ENCODE data around the gene EBPL.

DNA sequence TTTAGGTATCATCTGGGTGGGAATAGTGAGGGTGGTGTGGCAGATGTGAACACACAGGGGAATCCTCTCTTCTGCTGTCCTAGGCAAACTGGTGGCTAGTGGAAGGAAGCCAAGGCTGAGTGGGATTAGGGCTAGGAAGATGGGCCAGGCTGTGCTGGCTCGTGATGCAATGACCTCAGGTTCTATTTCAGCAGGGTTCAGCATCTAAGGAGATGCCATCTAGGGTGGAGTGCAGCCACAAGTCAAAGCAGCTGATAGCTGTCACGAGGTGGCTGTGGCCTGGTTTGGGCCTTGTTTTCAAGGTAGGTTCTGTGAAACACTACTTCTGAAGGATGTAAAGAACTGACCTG lies 41.3 kb downstream of the EBPL start:
- TF ChIP-seq POLR2A (IDR thresholded peaks at IDR 0.05; ENCODE audit: low read length) (no peak), GATA1 (IDR thresholded peaks at IDR 0.05; ENCODE audit: low read depth, low read length) (no peak)
